ENCODE measurements around the gene PCDH1.

- TF ChIP-seq CTCF (IDR thresholded peaks at IDR 0.05; ENCODE audit: low read length): no peak
- no peak for TF ChIP-seq EZH2 (IDR thresholded peaks at IDR 0.05; ENCODE audit: borderline replicate concordance, low read length)
Observed at GRCh38 chr5:141875022-141875740, 3.0 kb downstream of the PCDH1 start.

Measured in OCI-LY1 (cell line).